ENCODE data around the gene SLC23A1.
A peak's percentile ranks its signal among the peaks of the same experiment; 100 is the strongest.
"Not testable (repeated sequence)": the region's sequence is repeated elsewhere in the genome, so short reads cannot be mapped to it uniquely, and the experiment has no call there.

SLC23A1 gene

GRCh38 chr5:139386956-139387355, 3.9 kb upstream of the SLC23A1 start:
- not testable (repeated sequence) for H3K9me3 Mint-ChIP-seq, H3K4me3 Mint-ChIP-seq, ATAC-seq, DNase-seq, H3K27ac Mint-ChIP-seq, H3K27me3 Mint-ChIP-seq
- peaks cover 79% of the 10 kb centered on the region for H3K4me1 Mint-ChIP-seq

- Mint-ChIP-seq H3K9me3 (no peaks in the 10 kb centered on the region), H3K4me1 (peaks cover 70% of the 10 kb centered on the region), H3K27ac (no peak overlapping the region), H3K27me3 (no peaks in the 10 kb centered on the region), H3K4me3 (no peak overlapping the region)
- ATAC-seq (no peak), DNase-seq (no peak)
These were observed 2.9 kb upstream of the SLC23A1 start for GRCh38 chr5:139386050-139386438.

GRCh38 chr5:139385061-139386049, 2.3 kb upstream of the SLC23A1 start:
- H3K4me3 Mint-ChIP-seq, result peak overlapping the region; percentile 72 to 77
- ATAC-seq, result no peak
- H3K9me3 Mint-ChIP-seq, result no peaks in the 10 kb centered on the region
- H3K4me1 Mint-ChIP-seq, result peaks cover 63% of the 10 kb centered on the region
- DNase-seq, result no peak
- H3K27ac Mint-ChIP-seq, result peak overlapping the region; percentile 93 to 94
- no peaks in the 10 kb centered on the region for H3K27me3 Mint-ChIP-seq

- Mint-ChIP-seq H3K4me3 (peak overlapping the region; percentile 72 to 77), H3K27ac (peak overlapping the region; percentile 93 to 94), H3K4me1 (peaks cover 55% of the 10 kb centered on the region), H3K9me3 (no peaks in the 10 kb centered on the region), H3K27me3 (no peaks in the 10 kb centered on the region)
- ATAC-seq (no peak), DNase-seq (no peak)
These were observed 1.5 kb upstream of the SLC23A1 start for GRCh38 chr5:139384591-139385051.

- H3K4me1 Mint-ChIP-seq, result peaks cover 55% of the 10 kb centered on the region
- ATAC-seq (no peak), DNase-seq (no peak)
- H3K27me3 Mint-ChIP-seq, result no peaks in the 10 kb centered on the region
- H3K9me3 Mint-ChIP-seq, result no peaks in the 10 kb centered on the region
- peak overlapping the region; percentile 56 to 94 for H3K27ac Mint-ChIP-seq
- H3K4me3 Mint-ChIP-seq, result peak overlapping the region; percentile 1 to 77
These were observed 995 bp upstream of the SLC23A1 start for GRCh38 chr5:139383993-139384590.

GRCh38 chr5:139382807-139383206, 290 bp downstream of the SLC23A1 start:
- Mint-ChIP-seq H3K27me3 (no peaks in the 10 kb centered on the region), H3K4me3 (no peak overlapping the region), H3K4me1 (peaks cover 46% of the 10 kb centered on the region), H3K27ac (no peak overlapping the region), H3K9me3 (no peaks in the 10 kb centered on the region)
- no peak for DNase-seq
- no peak for ATAC-seq

- no peak overlapping the region for H3K4me3 Mint-ChIP-seq
- no peaks in the 10 kb centered on the region for H3K9me3 Mint-ChIP-seq
- no peaks in the 10 kb centered on the region for H3K27me3 Mint-ChIP-seq
- ATAC-seq (no peak), DNase-seq (no peak)
- peaks cover 43% of the 10 kb centered on the region for H3K4me1 Mint-ChIP-seq
- no peak overlapping the region for H3K27ac Mint-ChIP-seq
These were observed 998 bp downstream of the SLC23A1 start for GRCh38 chr5:139381837-139382761.

GRCh38 chr5:139379626-139380449, 3.3 kb downstream of the SLC23A1 start:
- no peak for ATAC-seq

GRCh38 chr5:139378941-139379361, 4.1 kb downstream of the SLC23A1 start:
- no peak for ATAC-seq
- no peak overlapping the region for H3K4me3 Mint-ChIP-seq
- no peak for DNase-seq
- H3K9me3 Mint-ChIP-seq, result no peaks in the 10 kb centered on the region
- H3K27ac Mint-ChIP-seq, result peak overlapping the region in 1 of 2 donors; percentile 77
- no peaks in the 10 kb centered on the region for H3K27me3 Mint-ChIP-seq
- peaks cover 16% of the 10 kb centered on the region for H3K4me1 Mint-ChIP-seq

More at GRCh38 chr5:139379626-139380449, 3.3 kb downstream of the SLC23A1 start:
- H3K4me3 Mint-ChIP-seq, result no peak overlapping the region
- H3K9me3 Mint-ChIP-seq, result no peaks in the 10 kb centered on the region
- H3K27ac Mint-ChIP-seq, result peak overlapping the region; percentile 4 to 77
- peaks cover 24% of the 10 kb centered on the region for H3K4me1 Mint-ChIP-seq
- DNase-seq, result no peak
- H3K27me3 Mint-ChIP-seq, result no peaks in the 10 kb centered on the region

GRCh38 chr5:139378101-139378825, 4.8 kb downstream of the SLC23A1 start:
- ATAC-seq, result no peak
- Mint-ChIP-seq H3K4me1 (peaks cover 16% of the 10 kb centered on the region), H3K27me3 (no peaks in the 10 kb centered on the region), H3K9me3 (no peaks in the 10 kb centered on the region), H3K4me3 (no peak overlapping the region), H3K27ac (no peak overlapping the region)
- no peak for DNase-seq

- Mint-ChIP-seq H3K9me3 (no peaks in the 10 kb centered on the region), H3K27ac (no peak overlapping the region), H3K4me1 (peaks cover 16% of the 10 kb centered on the region), H3K4me3 (no peak overlapping the region), H3K27me3 (no peaks in the 10 kb centered on the region)
- ATAC-seq (no peak), DNase-seq (no peak)
These were observed 5.9 kb downstream of the SLC23A1 start for GRCh38 chr5:139377226-139377625.

GRCh38 chr5:139376364-139376763, 6.7 kb downstream of the SLC23A1 start:
- Mint-ChIP-seq H3K4me3 (no peak overlapping the region), H3K9me3 (no peaks in the 10 kb centered on the region), H3K4me1 (peaks cover 23% of the 10 kb centered on the region), H3K27me3 (no peaks in the 10 kb centered on the region), H3K27ac (no peak overlapping the region)
- ATAC-seq (no peak), DNase-seq (no peak)

- Mint-ChIP-seq H3K4me3 (no peak overlapping the region), H3K27me3 (no peaks in the 10 kb centered on the region), H3K9me3 (no peaks in the 10 kb centered on the region), H3K4me1 (peaks cover 23% of the 10 kb centered on the region), H3K27ac (no peak overlapping the region)
- no peak for ATAC-seq
- no peak for DNase-seq
These were observed 8.2 kb downstream of the SLC23A1 start for GRCh38 chr5:139374909-139375308.

Measured in stimulated activated naive CD8-positive, alpha-beta T cell treated with anti-CD3 and anti-CD28 coated beads, Interleukin-15, amount 100 ng/mL, for 72 hours (primary cell).